ENCODE results near the gene LAX1.

- TF ChIP-seq CTCF (IDR thresholded peaks at IDR 0.05) = no peak
- no peak for TF ChIP-seq POLR2A (IDR thresholded peaks at IDR 0.05)
Observed at GRCh38 chr1:203720242-203720641, 44.7 kb upstream of the LAX1 start.

Data from adrenal gland (tissue), 5 donors.